H9 (cell line): ENCODE data around the gene SRP9. TPM values are rescaled to one million over a fixed set of nuclear protein-coding genes. Genes with fewer than 3 reads are reported as not detected.

Experiments used
- DNase-seq: peaks from one replicate; pipeline ENCODE4 v3.0.0-alpha.2; 2017
- H2AFZ ChIP-seq: one replicate; pipeline ENCODE4 v1.6.1; 2013; ENCODE audit warnings: mild to moderate bottlenecking, low read length, control low read depth, moderate library complexity
- H2AK5ac ChIP-seq: 2 replicates; pipeline ENCODE4 v1.6.1; 2013; ENCODE audit warnings: low read length, control low read depth, mixed read lengths; ENCODE audit not compliant: insufficient read length
- H2BK120ac ChIP-seq: one replicate; pipeline ENCODE4 v1.6.1; 2013; ENCODE audit warnings: low read depth, mild to moderate bottlenecking, low read length, control low read depth, inconsistent platforms; ENCODE audit not compliant: poor library complexity, severe bottlenecking
- H2BK12ac ChIP-seq: 2 replicates; pipeline ENCODE4 v1.6.1; 2013; ENCODE audit warnings: low read length, control low read depth, mixed read lengths, low read depth; ENCODE audit not compliant: insufficient read length
- H2BK15ac ChIP-seq: 2 replicates; pipeline ENCODE4 v1.6.1; 2013; ENCODE audit warnings: low read depth, low read length, control low read depth
- H2BK20ac ChIP-seq: one replicate; pipeline ENCODE4 v1.6.1; 2013; ENCODE audit warnings: low read depth, mild to moderate bottlenecking, low read length, control low read depth, inconsistent platforms; ENCODE audit not compliant: poor library complexity, severe bottlenecking
- H2BK5ac ChIP-seq: 2 replicates; pipeline ENCODE4 v1.6.1; 2013; ENCODE audit warnings: low read length, control low read depth, mixed read lengths; ENCODE audit not compliant: insufficient read length
- H3K14ac ChIP-seq: 2 replicates; pipeline ENCODE4 v1.6.1; 2013; ENCODE audit warnings: low read length, control low read depth; ENCODE audit not compliant: insufficient read depth
- H3K18ac ChIP-seq: 2 replicates; pipeline ENCODE4 v1.6.1; 2013; ENCODE audit warnings: low read depth, mild to moderate bottlenecking, mixed read lengths, low read length, control low read depth; ENCODE audit not compliant: insufficient read length
- H3K23ac ChIP-seq: 2 replicates; pipeline ENCODE4 v1.6.1; 2013; ENCODE audit warnings: low read length, control low read depth, mixed read lengths, low read depth; ENCODE audit not compliant: insufficient read length
- H3K23me2 ChIP-seq: 2 replicates; pipeline ENCODE4 v1.6.1; 2013; ENCODE audit warnings: low read depth, mild to moderate bottlenecking, mixed read lengths, low read length, control low read depth; ENCODE audit not compliant: insufficient read length, poor library complexity, severe bottlenecking
- H3K27ac ChIP-seq: 2 replicates; pipeline ENCODE4 v1.5.1; 2013; ENCODE audit warnings: low read length, control low read depth, mixed read lengths, low read depth; ENCODE audit not compliant: insufficient read length
- H3K27me3 ChIP-seq: 2 replicates; pipeline ENCODE4 v1.6.1; 2013; ENCODE audit warnings: low read length, control low read depth, inconsistent platforms; ENCODE audit not compliant: insufficient read depth
- H3K4ac ChIP-seq: 2 replicates; pipeline ENCODE4 v1.6.1; 2013; ENCODE audit warnings: low read depth, mild to moderate bottlenecking, control low read depth, inconsistent platforms, low read length, moderate library complexity
- H3K4me1 ChIP-seq: 2 replicates; pipeline ENCODE4 v1.6.1; 2013; ENCODE audit warnings: low read length, control low read depth, inconsistent platforms; ENCODE audit not compliant: insufficient read depth
- H3K4me2 ChIP-seq: 2 replicates; pipeline ENCODE4 v1.6.1; 2013; ENCODE audit warnings: low read length, control low read depth, mixed read lengths; ENCODE audit not compliant: insufficient read length, insufficient read depth
- H3K56ac ChIP-seq: 2 replicates; pipeline ENCODE4 v1.6.1; 2013; ENCODE audit warnings: low read depth, mild to moderate bottlenecking, mixed read lengths, low read length, control low read depth; ENCODE audit not compliant: insufficient read length
- H3K79me1 ChIP-seq: 2 replicates; pipeline ENCODE4 v1.6.1; 2013; ENCODE audit warnings: low read depth, mild to moderate bottlenecking, moderate library complexity, low read length, control low read depth, inconsistent platforms; ENCODE audit not compliant: insufficient read depth, poor library complexity, severe bottlenecking
- H3K79me2 ChIP-seq: 2 replicates; pipeline ENCODE4 v1.6.1; 2013; ENCODE audit warnings: low read length, control low read depth, inconsistent platforms; ENCODE audit not compliant: insufficient read depth
- H3K9ac ChIP-seq: 2 replicates; pipeline ENCODE4 v1.6.1; 2013; ENCODE audit warnings: low read length, control low read depth, mixed read lengths; ENCODE audit not compliant: insufficient read length; ENCODE audit errors: extremely low read depth
- H3K9me3 ChIP-seq: one replicate; pipeline ENCODE4 v1.6.1; 2013; ENCODE audit warnings: low read depth, low read length, inconsistent platforms; ENCODE audit not compliant: control insufficient read depth
- H3T11ph ChIP-seq: one replicate; pipeline ENCODE4 v1.6.1; 2013; ENCODE audit warnings: mild to moderate bottlenecking, low read length, control low read depth, inconsistent platforms
- H4K20me1 ChIP-seq: one replicate; pipeline ENCODE4 v1.6.1; 2013; ENCODE audit not compliant: control insufficient read depth, insufficient read length, insufficient read depth
- H4K5ac ChIP-seq: 2 replicates; pipeline ENCODE4 v1.6.1; 2013; ENCODE audit warnings: low read depth, mild to moderate bottlenecking, mixed read lengths, low read length, control low read depth; ENCODE audit not compliant: insufficient read length
- H4K8ac ChIP-seq: replicated peaks from 2 replicates; pipeline ENCODE4 v1.6.1; 2013; ENCODE audit warnings: low read length, control low read depth, mixed read lengths, low read depth; ENCODE audit not compliant: insufficient read length
- H4K91ac ChIP-seq: 2 replicates; pipeline ENCODE4 v1.6.1; 2013; ENCODE audit warnings: low read depth, mild to moderate bottlenecking, moderate library complexity, mixed read lengths, low read length, control low read depth; ENCODE audit not compliant: insufficient read length
- H3K27ac Mint-ChIP-seq, 3 experiments: 2 replicates in 2 of 3; 3 replicates in 1 of 3; pipeline ENCODE4 v1.8.0; 2020 to 2021; ENCODE audit warnings: mixed read lengths in 3 of 3, mild to moderate bottlenecking in 1 of 3, moderate library complexity in 1 of 3
- H3K27me3 Mint-ChIP-seq: 2 replicates; pipeline ENCODE4 v1.8.0; 2021; ENCODE audit warnings: low read depth, mild to moderate bottlenecking, moderate library complexity, mixed read lengths
- H3K36me3 Mint-ChIP-seq, 3 experiments: 2 replicates in 2 of 3; 3 replicates in 1 of 3; pipeline ENCODE4 v1.8.0; 2020 to 2021; ENCODE audit warnings: low read depth in 3 of 3, mixed read lengths in 3 of 3; ENCODE audit not compliant: insufficient read depth in 1 of 3
- H3K4me1 Mint-ChIP-seq, 2 experiments: 2 replicates each; pipeline ENCODE4 v1.8.0; 2020; ENCODE audit warnings: mixed read lengths in 2 of 2
- H3K4me3 Mint-ChIP-seq, 2 experiments: 2 replicates in 1 of 2; 3 replicates in 1 of 2; pipeline ENCODE4 v1.8.0; 2020 to 2021; ENCODE audit warnings: mild to moderate bottlenecking in 2 of 2, mixed read lengths in 2 of 2, moderate library complexity in 1 of 2
- H3K9me3 Mint-ChIP-seq, 2 experiments: 2 replicates in 1 of 2; 3 replicates in 1 of 2; pipeline ENCODE4 v1.8.0; 2020; ENCODE audit warnings: mild to moderate bottlenecking in 2 of 2, mixed read lengths in 2 of 2, moderate library complexity in 1 of 2
- CTCF ChIP-seq: fragments of 200-600 bp; sonication (generic); conservative IDR thresholded peaks from 3 replicates; pipeline ENCODE4 v1.8.0; 2021; ENCODE audit warnings: antibody characterized with exemption, mild to moderate bottlenecking
- WGBS: extraction: QIAGEN DNeasy Blood & Tissue Kit; methylation state at CpG from one replicate; pipeline ENCODE4 v1.1.7; 2013; ENCODE audit warnings: missing lambda C conversion rate, low lambda C conversion rate, mixed read lengths; ENCODE audit not compliant: insufficient read length; ENCODE audit errors: extremely low coverage; 5-methylcytosine and 5-hydroxymethylcytosine counted together
- total RNA-seq: library from RNA; stranded (reverse); gene quantifications from 2 replicates; pipeline ENCODE4 v1.2.1, GENCODE V29; 2021

SRP9 gene
- total RNA-seq, 1 experiment from 2014 or later, result 403 TPM

- no peaks in the 10 kb centered on the region for H3K79me1 ChIP-seq
- no peak overlapping the region for H4K91ac ChIP-seq
- no peak for DNase-seq
- no peak overlapping the region for H3T11ph ChIP-seq
- H2BK12ac ChIP-seq, result no peak overlapping the region
- no peak overlapping the region for H2AK5ac ChIP-seq
- no peak overlapping the region for H3K9ac ChIP-seq
- no peak overlapping the region for H3K27ac ChIP-seq
- Mint-ChIP-seq H3K4me3 (peak overlapping the region in 1 of 2 experiments; percentile 53; a peak in 2 of 5 replicates), H3K36me3 (peaks cover 0 to 8% (median 0%) of the 10 kb centered on the region in 3 experiments; a peak in 2 of 7 replicates), H3K9me3 (no peaks in the 10 kb centered on the region), H3K4me1 (peaks cover 32 to 40% of the 10 kb centered on the region in 2 experiments), H3K27me3 (no peaks in the 10 kb centered on the region), H3K27ac (peak overlapping the region; percentile 50 to 82 (median 66); a peak in 4 of 7 replicates)
- no peak overlapping the region for H3K56ac ChIP-seq
- no peak overlapping the region for H2BK20ac ChIP-seq
- H2BK120ac ChIP-seq, result no peak overlapping the region
- TF ChIP-seq CTCF, result 0 out of 3 replicates have a peak, but pooled peaks have one; percentile 15
- no peak overlapping the region for H3K14ac ChIP-seq
- H3K4me1 ChIP-seq, result no peaks in the 10 kb centered on the region
- no peaks in the 10 kb centered on the region for H4K20me1 ChIP-seq
- H2BK15ac ChIP-seq, result no peak overlapping the region
- no peak overlapping the region for H2AFZ ChIP-seq
- no peak overlapping the region for H3K4me2 ChIP-seq
- H4K8ac ChIP-seq, result no peak overlapping the region
- no peak overlapping the region for H4K5ac ChIP-seq
- H3K27me3 ChIP-seq, result no peaks in the 10 kb centered on the region
- no peak overlapping the region for H3K4ac ChIP-seq
- no peak overlapping the region for H3K18ac ChIP-seq
- WGBS, result no CpG with 5 or more reads among the region's 12 CpGs
- no peaks in the 10 kb centered on the region for H3K9me3 ChIP-seq
- no peak overlapping the region for H3K23ac ChIP-seq
- no peaks in the 10 kb centered on the region for H3K79me2 ChIP-seq
- no peaks in the 10 kb centered on the region for H3K23me2 ChIP-seq
- H2BK5ac ChIP-seq, result no peak overlapping the region
These were observed 46.9 kb downstream of the SRP9 start for GRCh38 chr1:225824533-225824941.
